OCI-LY1 (cell line): Measurements from ENCODE around the gene CAPN11.

Experiments
- H2AFZ ChIP-seq: fragments of 200-600 bp; sonication (generic), shearing (Covaris generic); 2 replicates; pipeline ENCODE4 v1.6.0; 2014; ENCODE audit warnings: antibody characterized with exemption, mild to moderate bottlenecking, low read length
- H3F3A ChIP-seq: fragments of 200-600 bp; sonication (generic), shearing (Covaris generic); 2 replicates; pipeline ENCODE4 v1.6.0; 2014; ENCODE audit warnings: mild to moderate bottlenecking, antibody characterized with exemption, low read length, moderate library complexity; ENCODE audit not compliant: insufficient read depth
- H3K27ac ChIP-seq: fragments of 200-600 bp; sonication (generic); 2 replicates; pipeline ENCODE4 v1.5.1; 2014; ENCODE audit warnings: low read length, mixed run types, mild to moderate bottlenecking, low read depth; ENCODE audit not compliant: poor library complexity, severe bottlenecking
- H3K27me3 ChIP-seq: fragments of 200-600 bp; sonication (generic); 2 replicates; pipeline ENCODE4 v1.6.0; 2014; ENCODE audit warnings: antibody characterized with exemption, mild to moderate bottlenecking, low read length, moderate library complexity; ENCODE audit not compliant: insufficient read depth
- H3K36me3 ChIP-seq: fragments of 200-600 bp; sonication (generic); 2 replicates; pipeline ENCODE4 v1.6.1; 2014; ENCODE audit warnings: mild to moderate bottlenecking, antibody characterized with exemption, low read length, moderate library complexity, mixed read lengths; ENCODE audit not compliant: insufficient read depth
- H3K4me1 ChIP-seq: fragments of 200-600 bp; sonication (generic); 2 replicates; pipeline ENCODE4 v1.5.1; 2014; ENCODE audit warnings: mild to moderate bottlenecking, low read length, moderate library complexity; ENCODE audit not compliant: insufficient read depth, severe bottlenecking
- H3K4me2 ChIP-seq: fragments of 200-600 bp; sonication (generic), shearing (Covaris generic); 2 replicates; pipeline ENCODE4 v1.6.1; 2014; ENCODE audit warnings: low read length
- H3K4me3 ChIP-seq: fragments of 200-600 bp; sonication (generic); 2 replicates; pipeline ENCODE4 v1.5.1; 2014; ENCODE audit warnings: low read length, low read depth, mild to moderate bottlenecking, mixed read lengths; ENCODE audit not compliant: poor library complexity, severe bottlenecking
- H3K79me2 ChIP-seq: fragments of 200-600 bp; shearing (Covaris generic); 2 replicates; pipeline ENCODE4 v1.6.1; 2016; ENCODE audit warnings: mixed run types, low read length, mixed read lengths; ENCODE audit not compliant: insufficient read depth
- H3K9ac ChIP-seq: fragments of 200-600 bp; sonication (generic), shearing (Covaris generic); 2 replicates; pipeline ENCODE4 v1.6.1; 2014; ENCODE audit warnings: mild to moderate bottlenecking, low read length, mixed read lengths
- H3K9me2 ChIP-seq: fragments of 200-600 bp; sonication (generic), shearing (Covaris generic); 2 replicates; pipeline ENCODE4 v1.6.1; 2014; ENCODE audit warnings: low read depth, mild to moderate bottlenecking, low read length, mixed read lengths
- H3K9me3 ChIP-seq: fragments of 200-600 bp; shearing (Covaris generic); 2 replicates; pipeline ENCODE4 v1.6.1; 2014; ENCODE audit warnings: low read length, mixed read lengths
- H4K20me1 ChIP-seq: fragments of 200-600 bp; sonication (generic), shearing (Covaris generic); 2 replicates; pipeline ENCODE4 v1.6.0; 2016; ENCODE audit warnings: mild to moderate bottlenecking, low read length; ENCODE audit not compliant: insufficient read depth
- EZH2 ChIP-seq: fragments of 200-600 bp; sonication (generic), shearing (Covaris generic); IDR thresholded peaks from 2 replicates; pipeline ENCODE4 v1.8.0; 2017; ENCODE audit warnings: borderline replicate concordance, mixed run types, mild to moderate bottlenecking, antibody characterized with exemption, low read length, moderate library complexity, mixed read lengths
- TF ChIP-seq, protein P1 (sequence below): fragments of 200-600 bp; sonication (generic), shearing (Covaris generic); IDR thresholded peaks from 2 replicates; pipeline ENCODE4 v1.5.1; 2017; ENCODE audit warnings: mild to moderate bottlenecking, antibody characterized with exemption, low read length, moderate library complexity, mixed read lengths

Gene CAPN11

GRCh38 chr6:44149369-44150012 is 9.1 kb upstream of the CAPN11 start:
- H3K27ac ChIP-seq = no peak overlapping the region
- H2AFZ ChIP-seq = no peak overlapping the region
- no peaks in the 10 kb centered on the region for H3F3A ChIP-seq
- no peak overlapping the region for H3K4me2 ChIP-seq
- H3K9me3 ChIP-seq = no peaks in the 10 kb centered on the region
- H3K79me2 ChIP-seq = no peaks in the 10 kb centered on the region
- no peak overlapping the region for H3K9ac ChIP-seq
- no peaks in the 10 kb centered on the region for H3K36me3 ChIP-seq
- no peaks in the 10 kb centered on the region for H4K20me1 ChIP-seq
- no peak overlapping the region for H3K4me3 ChIP-seq
- peaks cover 6% of the 10 kb centered on the region; the same call in 1 of the 2 replicates for H3K27me3 ChIP-seq
- H3K9me2 ChIP-seq = no peaks in the 10 kb centered on the region
- TF ChIP-seq, protein P1, sequence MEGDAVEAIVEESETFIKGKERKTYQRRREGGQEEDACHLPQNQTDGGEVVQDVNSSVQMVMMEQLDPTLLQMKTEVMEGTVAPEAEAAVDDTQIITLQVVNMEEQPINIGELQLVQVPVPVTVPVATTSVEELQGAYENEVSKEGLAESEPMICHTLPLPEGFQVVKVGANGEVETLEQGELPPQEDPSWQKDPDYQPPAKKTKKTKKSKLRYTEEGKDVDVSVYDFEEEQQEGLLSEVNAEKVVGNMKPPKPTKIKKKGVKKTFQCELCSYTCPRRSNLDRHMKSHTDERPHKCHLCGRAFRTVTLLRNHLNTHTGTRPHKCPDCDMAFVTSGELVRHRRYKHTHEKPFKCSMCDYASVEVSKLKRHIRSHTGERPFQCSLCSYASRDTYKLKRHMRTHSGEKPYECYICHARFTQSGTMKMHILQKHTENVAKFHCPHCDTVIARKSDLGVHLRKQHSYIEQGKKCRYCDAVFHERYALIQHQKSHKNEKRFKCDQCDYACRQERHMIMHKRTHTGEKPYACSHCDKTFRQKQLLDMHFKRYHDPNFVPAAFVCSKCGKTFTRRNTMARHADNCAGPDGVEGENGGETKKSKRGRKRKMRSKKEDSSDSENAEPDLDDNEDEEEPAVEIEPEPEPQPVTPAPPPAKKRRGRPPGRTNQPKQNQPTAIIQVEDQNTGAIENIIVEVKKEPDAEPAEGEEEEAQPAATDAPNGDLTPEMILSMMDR = no peak
- TF ChIP-seq EZH2 = no peak
- H3K4me1 ChIP-seq = no peaks in the 10 kb centered on the region

GRCh38 chr6:44150317-44150917 is 8.2 kb upstream of the CAPN11 start:
- H3K9me2 ChIP-seq = no peaks in the 10 kb centered on the region
- no peak overlapping the region for H3K27ac ChIP-seq
- H3K4me1 ChIP-seq = no peaks in the 10 kb centered on the region
- H3K9ac ChIP-seq = no peak overlapping the region
- no peaks in the 10 kb centered on the region for H4K20me1 ChIP-seq
- no peak overlapping the region for H3K4me2 ChIP-seq
- no peaks in the 10 kb centered on the region for H3K36me3 ChIP-seq
- no peak overlapping the region for H3K4me3 ChIP-seq
- TF ChIP-seq, protein P1 = no peak
- no peak for TF ChIP-seq EZH2
- H3K27me3 ChIP-seq = peaks cover 6% of the 10 kb centered on the region; the same call in 1 of the 2 replicates
- no peak overlapping the region for H2AFZ ChIP-seq
- H3K9me3 ChIP-seq = no peaks in the 10 kb centered on the region
- no peaks in the 10 kb centered on the region for H3F3A ChIP-seq
- no peaks in the 10 kb centered on the region for H3K79me2 ChIP-seq

DNA sequence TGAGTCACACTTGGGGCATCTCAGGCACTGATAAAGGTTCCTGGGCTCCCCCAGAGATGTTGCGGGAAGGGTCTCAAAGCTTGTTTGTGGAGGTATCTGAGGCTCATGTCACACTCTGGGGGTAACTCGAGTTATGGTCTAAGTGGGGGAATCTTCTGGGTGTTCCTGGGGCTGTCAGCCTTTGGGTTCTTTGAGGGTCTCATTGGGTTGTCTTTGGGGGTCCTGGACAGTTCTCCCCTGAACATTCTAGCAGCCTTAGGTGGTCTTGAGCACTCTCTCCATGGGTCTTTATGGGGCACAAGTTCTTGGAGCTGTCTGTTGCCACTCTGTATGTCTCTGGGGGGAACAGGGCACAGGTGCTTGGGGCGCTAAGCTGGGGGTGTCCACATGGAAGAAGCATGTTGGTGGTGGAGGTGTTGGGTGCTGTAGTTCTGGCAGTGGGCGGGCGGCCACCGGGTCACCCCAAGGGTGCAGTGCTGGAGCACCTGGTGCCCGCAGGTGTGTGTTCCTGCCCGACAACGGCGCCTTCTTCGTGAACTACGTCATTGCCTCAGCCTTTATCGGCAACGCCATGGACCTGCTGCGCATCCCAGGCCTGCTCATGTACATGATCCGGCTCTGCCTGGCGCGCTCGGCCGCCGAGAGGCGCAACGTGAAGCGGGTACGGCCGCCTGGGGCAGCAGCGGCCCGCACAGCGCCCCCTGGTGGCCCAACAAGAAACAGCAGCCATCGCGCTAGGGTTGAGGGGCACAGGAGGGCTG is 7.1 kb upstream of the CAPN11 start:
- Histone ChIP-seq H3K9me3 (no peaks in the 10 kb centered on the region), H4K20me1 (no peaks in the 10 kb centered on the region), H3K9ac (no peak overlapping the region), H3K36me3 (no peaks in the 10 kb centered on the region), H3K27me3 (peaks cover 6% of the 10 kb centered on the region; the same call in 1 of the 2 replicates), H3K4me1 (no peaks in the 10 kb centered on the region), H3K4me3 (no peak overlapping the region), H3K4me2 (no peak overlapping the region), H2AFZ (no peak overlapping the region), H3K79me2 (no peaks in the 10 kb centered on the region), H3K27ac (no peak overlapping the region), H3F3A (no peaks in the 10 kb centered on the region), H3K9me2 (no peaks in the 10 kb centered on the region)
- TF ChIP-seq EZH2 = no peak
- TF ChIP-seq, protein P1 = peak; percentile 97
